ENCODE measurements around the gene PTPRT. TPM values are rescaled to one million over a fixed set of nuclear protein-coding genes. Genes with fewer than 3 reads are reported as not detected.

PTPRT gene
- total RNA-seq, 1 experiment from 2014 or later = not detected

- intact Hi-C loops (cut with micrococcal nuclease) = no loop called here
Observed at GRCh38 chr20:42274986-42275385, 914.7 kb downstream of the PTPRT start.

GRCh38 chr20:42272516-42272915 lies 917.2 kb downstream of the PTPRT start:
- no peak overlapping the region for H3K27ac ChIP-seq (ENCODE audit: low read length)
- no peaks in the 10 kb centered on the region for H3K36me3 ChIP-seq (ENCODE audit: low read depth, low read length)
- no peaks in the 10 kb centered on the region for H3K27me3 ChIP-seq (ENCODE audit: low read length)
- no TSS peak for BruUV-seq (replicated peaks)
- H3F3A ChIP-seq (ENCODE audit: low read length, unreplicated experiment) = no peaks in the 10 kb centered on the region
- H3K79me2 ChIP-seq (ENCODE audit: low read length) = no peaks in the 10 kb centered on the region
- TF ChIP-seq, protein P1, sequence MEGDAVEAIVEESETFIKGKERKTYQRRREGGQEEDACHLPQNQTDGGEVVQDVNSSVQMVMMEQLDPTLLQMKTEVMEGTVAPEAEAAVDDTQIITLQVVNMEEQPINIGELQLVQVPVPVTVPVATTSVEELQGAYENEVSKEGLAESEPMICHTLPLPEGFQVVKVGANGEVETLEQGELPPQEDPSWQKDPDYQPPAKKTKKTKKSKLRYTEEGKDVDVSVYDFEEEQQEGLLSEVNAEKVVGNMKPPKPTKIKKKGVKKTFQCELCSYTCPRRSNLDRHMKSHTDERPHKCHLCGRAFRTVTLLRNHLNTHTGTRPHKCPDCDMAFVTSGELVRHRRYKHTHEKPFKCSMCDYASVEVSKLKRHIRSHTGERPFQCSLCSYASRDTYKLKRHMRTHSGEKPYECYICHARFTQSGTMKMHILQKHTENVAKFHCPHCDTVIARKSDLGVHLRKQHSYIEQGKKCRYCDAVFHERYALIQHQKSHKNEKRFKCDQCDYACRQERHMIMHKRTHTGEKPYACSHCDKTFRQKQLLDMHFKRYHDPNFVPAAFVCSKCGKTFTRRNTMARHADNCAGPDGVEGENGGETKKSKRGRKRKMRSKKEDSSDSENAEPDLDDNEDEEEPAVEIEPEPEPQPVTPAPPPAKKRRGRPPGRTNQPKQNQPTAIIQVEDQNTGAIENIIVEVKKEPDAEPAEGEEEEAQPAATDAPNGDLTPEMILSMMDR (conservative IDR thresholded peaks at IDR 0.05; ENCODE audit: low read depth, low read length) = no peak
- TF ChIP-seq EZH2 (IDR thresholded peaks at IDR 0.05; ENCODE audit: low read length, unreplicated experiment) (no peak), EZH2phosphoT487 (IDR thresholded peaks at IDR 0.05; ENCODE audit: borderline replicate concordance, low read length) (no peak)
- H2AFZ ChIP-seq (ENCODE audit: low read length) = no peak overlapping the region
- no peak for DNase-seq
- H4K20me1 ChIP-seq (ENCODE audit: low read length) = no peaks in the 10 kb centered on the region
- H3K9ac ChIP-seq (ENCODE audit: low read length) = no peak overlapping the region
- no peak overlapping the region for H3K4me3 ChIP-seq (ENCODE audit: low read length)
- H3K9me2 ChIP-seq (replicated peaks; ENCODE audit: low read length) = no peaks in the 10 kb centered on the region
- intact Hi-C loops (cut with micrococcal nuclease) = no loop called here
- H3K4me2 ChIP-seq (ENCODE audit: low read length) = no peak overlapping the region
- peaks cover 39% of the 10 kb centered on the region for H3K9me3 ChIP-seq (ENCODE audit: low read length)
- CTCF ChIA-PET = no interaction called here
- H3K4me1 ChIP-seq (ENCODE audit: insufficient read depth, low read length) = no peaks in the 10 kb centered on the region
- ATAC-seq = no peak
- POLR2A ChIA-PET (ENCODE audit: unreplicated experiment) = no interaction called here

More at GRCh38 chr20:42274986-42275385, 914.7 kb downstream of the PTPRT start:
- Histone ChIP-seq H3K4me1 (ENCODE audit: insufficient read depth, low read length) (no peaks in the 10 kb centered on the region), H3K36me3 (ENCODE audit: low read depth, low read length) (no peaks in the 10 kb centered on the region), H3F3A (ENCODE audit: low read length, unreplicated experiment) (no peaks in the 10 kb centered on the region), H3K27me3 (ENCODE audit: low read length) (no peaks in the 10 kb centered on the region), H3K4me2 (ENCODE audit: low read length) (no peak overlapping the region), H3K9me2 (replicated peaks; ENCODE audit: low read length) (no peaks in the 10 kb centered on the region), H4K20me1 (ENCODE audit: low read length) (no peaks in the 10 kb centered on the region), H3K27ac (ENCODE audit: low read length) (no peak overlapping the region), H3K9me3 (ENCODE audit: low read length) (peaks cover 39% of the 10 kb centered on the region), H3K79me2 (ENCODE audit: low read length) (no peaks in the 10 kb centered on the region), H3K4me3 (ENCODE audit: low read length) (no peak overlapping the region), H3K9ac (ENCODE audit: low read length) (no peak overlapping the region), H2AFZ (ENCODE audit: low read length) (no peak overlapping the region)
- TF ChIP-seq, protein P1 (conservative IDR thresholded peaks at IDR 0.05; ENCODE audit: low read depth, low read length) = no peak
- no peak for TF ChIP-seq EZH2 (IDR thresholded peaks at IDR 0.05; ENCODE audit: low read length, unreplicated experiment)
- TF ChIP-seq EZH2phosphoT487 (IDR thresholded peaks at IDR 0.05; ENCODE audit: borderline replicate concordance, low read length) = no peak
- BruUV-seq (replicated peaks) = no TSS peak
- ATAC-seq (no peak), DNase-seq (no peak)
- ChIA-PET CTCF (no interaction called here), POLR2A (ENCODE audit: unreplicated experiment) (no interaction called here)

DNA sequence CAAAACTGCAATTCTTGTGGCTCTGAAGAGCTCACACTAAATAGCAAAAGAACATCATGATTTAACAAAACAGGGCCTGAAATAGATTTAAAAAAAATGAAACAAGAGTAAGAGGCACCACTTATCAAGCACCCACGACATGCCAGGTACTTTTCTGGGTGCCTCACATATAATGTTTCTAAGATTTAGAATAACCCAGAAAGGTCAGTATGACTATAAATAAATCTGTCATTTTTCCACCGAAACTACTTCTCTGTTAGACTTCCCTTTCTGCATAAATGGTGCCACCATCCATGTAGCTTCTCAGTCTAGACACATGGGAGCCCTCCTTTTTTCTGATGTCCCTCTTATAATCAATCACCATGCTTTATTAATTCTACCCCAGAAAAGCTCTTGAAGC lies 919.2 kb downstream of the PTPRT start:
- ChIA-PET CTCF (no interaction called here), POLR2A (ENCODE audit: unreplicated experiment) (no interaction called here)
- BruUV-seq (replicated peaks) = no TSS peak
- no peak overlapping the region for H3K9ac ChIP-seq (ENCODE audit: low read length)
- no peaks in the 10 kb centered on the region for H3K27me3 ChIP-seq (ENCODE audit: low read length)
- TF ChIP-seq EZH2phosphoT487 (IDR thresholded peaks at IDR 0.05; ENCODE audit: borderline replicate concordance, low read length) (no peak), EZH2 (IDR thresholded peaks at IDR 0.05; ENCODE audit: low read length, unreplicated experiment) (no peak)
- TF ChIP-seq, protein P1 (conservative IDR thresholded peaks at IDR 0.05; ENCODE audit: low read depth, low read length) = no peak
- intact Hi-C loops (cut with micrococcal nuclease) = no loop called here
- peaks cover 26% of the 10 kb centered on the region for H3K9me3 ChIP-seq (ENCODE audit: low read length)
- no peaks in the 10 kb centered on the region for H3K36me3 ChIP-seq (ENCODE audit: low read depth, low read length)
- no peak for DNase-seq
- H3K4me3 ChIP-seq (ENCODE audit: low read length) = no peak overlapping the region
- H2AFZ ChIP-seq (ENCODE audit: low read length) = no peak overlapping the region
- H3K4me1 ChIP-seq (ENCODE audit: insufficient read depth, low read length) = no peaks in the 10 kb centered on the region
- no peak for ATAC-seq
- H4K20me1 ChIP-seq (ENCODE audit: low read length) = no peaks in the 10 kb centered on the region
- H3K4me2 ChIP-seq (ENCODE audit: low read length) = no peak overlapping the region
- no peaks in the 10 kb centered on the region for H3K79me2 ChIP-seq (ENCODE audit: low read length)
- H3K27ac ChIP-seq (ENCODE audit: low read length) = no peak overlapping the region
- H3K9me2 ChIP-seq (replicated peaks; ENCODE audit: low read length) = no peaks in the 10 kb centered on the region
- no peaks in the 10 kb centered on the region for H3F3A ChIP-seq (ENCODE audit: low read length, unreplicated experiment)

Measured in PC-3 (cell line).